ENCODE results near the gene ERC2. TPM values are rescaled to one million over a fixed set of nuclear protein-coding genes. Genes with fewer than 3 reads are reported as not detected.

Gene ERC2
- total and polyA plus RNA-seq, 2 of the 8 experiments (the other 6 are each of a cell fraction or from before 2014, with no cell fraction given), result 16.4 to 22.8 TPM

DNA sequence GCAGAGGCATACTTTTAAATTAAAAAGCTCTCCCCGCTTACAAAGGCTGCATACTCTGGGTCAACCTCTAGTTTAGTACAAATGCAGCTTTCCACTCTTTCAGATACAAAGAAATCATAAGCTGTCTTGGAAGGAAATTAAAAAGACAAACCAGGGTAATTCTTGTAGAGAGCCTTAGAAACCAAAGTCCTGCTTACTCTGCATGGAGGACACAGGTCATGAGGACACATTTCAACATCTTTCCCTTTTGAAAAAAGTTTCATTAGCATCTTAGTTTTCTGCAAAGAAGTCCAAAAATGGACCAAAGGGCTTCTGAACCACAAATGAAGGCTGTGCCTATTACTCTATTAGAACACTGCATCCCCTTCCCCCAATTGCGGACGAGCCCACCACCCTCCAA, 930.7 kb downstream of the ERC2 start (continued):
- TF ChIP-seq, protein P1, sequence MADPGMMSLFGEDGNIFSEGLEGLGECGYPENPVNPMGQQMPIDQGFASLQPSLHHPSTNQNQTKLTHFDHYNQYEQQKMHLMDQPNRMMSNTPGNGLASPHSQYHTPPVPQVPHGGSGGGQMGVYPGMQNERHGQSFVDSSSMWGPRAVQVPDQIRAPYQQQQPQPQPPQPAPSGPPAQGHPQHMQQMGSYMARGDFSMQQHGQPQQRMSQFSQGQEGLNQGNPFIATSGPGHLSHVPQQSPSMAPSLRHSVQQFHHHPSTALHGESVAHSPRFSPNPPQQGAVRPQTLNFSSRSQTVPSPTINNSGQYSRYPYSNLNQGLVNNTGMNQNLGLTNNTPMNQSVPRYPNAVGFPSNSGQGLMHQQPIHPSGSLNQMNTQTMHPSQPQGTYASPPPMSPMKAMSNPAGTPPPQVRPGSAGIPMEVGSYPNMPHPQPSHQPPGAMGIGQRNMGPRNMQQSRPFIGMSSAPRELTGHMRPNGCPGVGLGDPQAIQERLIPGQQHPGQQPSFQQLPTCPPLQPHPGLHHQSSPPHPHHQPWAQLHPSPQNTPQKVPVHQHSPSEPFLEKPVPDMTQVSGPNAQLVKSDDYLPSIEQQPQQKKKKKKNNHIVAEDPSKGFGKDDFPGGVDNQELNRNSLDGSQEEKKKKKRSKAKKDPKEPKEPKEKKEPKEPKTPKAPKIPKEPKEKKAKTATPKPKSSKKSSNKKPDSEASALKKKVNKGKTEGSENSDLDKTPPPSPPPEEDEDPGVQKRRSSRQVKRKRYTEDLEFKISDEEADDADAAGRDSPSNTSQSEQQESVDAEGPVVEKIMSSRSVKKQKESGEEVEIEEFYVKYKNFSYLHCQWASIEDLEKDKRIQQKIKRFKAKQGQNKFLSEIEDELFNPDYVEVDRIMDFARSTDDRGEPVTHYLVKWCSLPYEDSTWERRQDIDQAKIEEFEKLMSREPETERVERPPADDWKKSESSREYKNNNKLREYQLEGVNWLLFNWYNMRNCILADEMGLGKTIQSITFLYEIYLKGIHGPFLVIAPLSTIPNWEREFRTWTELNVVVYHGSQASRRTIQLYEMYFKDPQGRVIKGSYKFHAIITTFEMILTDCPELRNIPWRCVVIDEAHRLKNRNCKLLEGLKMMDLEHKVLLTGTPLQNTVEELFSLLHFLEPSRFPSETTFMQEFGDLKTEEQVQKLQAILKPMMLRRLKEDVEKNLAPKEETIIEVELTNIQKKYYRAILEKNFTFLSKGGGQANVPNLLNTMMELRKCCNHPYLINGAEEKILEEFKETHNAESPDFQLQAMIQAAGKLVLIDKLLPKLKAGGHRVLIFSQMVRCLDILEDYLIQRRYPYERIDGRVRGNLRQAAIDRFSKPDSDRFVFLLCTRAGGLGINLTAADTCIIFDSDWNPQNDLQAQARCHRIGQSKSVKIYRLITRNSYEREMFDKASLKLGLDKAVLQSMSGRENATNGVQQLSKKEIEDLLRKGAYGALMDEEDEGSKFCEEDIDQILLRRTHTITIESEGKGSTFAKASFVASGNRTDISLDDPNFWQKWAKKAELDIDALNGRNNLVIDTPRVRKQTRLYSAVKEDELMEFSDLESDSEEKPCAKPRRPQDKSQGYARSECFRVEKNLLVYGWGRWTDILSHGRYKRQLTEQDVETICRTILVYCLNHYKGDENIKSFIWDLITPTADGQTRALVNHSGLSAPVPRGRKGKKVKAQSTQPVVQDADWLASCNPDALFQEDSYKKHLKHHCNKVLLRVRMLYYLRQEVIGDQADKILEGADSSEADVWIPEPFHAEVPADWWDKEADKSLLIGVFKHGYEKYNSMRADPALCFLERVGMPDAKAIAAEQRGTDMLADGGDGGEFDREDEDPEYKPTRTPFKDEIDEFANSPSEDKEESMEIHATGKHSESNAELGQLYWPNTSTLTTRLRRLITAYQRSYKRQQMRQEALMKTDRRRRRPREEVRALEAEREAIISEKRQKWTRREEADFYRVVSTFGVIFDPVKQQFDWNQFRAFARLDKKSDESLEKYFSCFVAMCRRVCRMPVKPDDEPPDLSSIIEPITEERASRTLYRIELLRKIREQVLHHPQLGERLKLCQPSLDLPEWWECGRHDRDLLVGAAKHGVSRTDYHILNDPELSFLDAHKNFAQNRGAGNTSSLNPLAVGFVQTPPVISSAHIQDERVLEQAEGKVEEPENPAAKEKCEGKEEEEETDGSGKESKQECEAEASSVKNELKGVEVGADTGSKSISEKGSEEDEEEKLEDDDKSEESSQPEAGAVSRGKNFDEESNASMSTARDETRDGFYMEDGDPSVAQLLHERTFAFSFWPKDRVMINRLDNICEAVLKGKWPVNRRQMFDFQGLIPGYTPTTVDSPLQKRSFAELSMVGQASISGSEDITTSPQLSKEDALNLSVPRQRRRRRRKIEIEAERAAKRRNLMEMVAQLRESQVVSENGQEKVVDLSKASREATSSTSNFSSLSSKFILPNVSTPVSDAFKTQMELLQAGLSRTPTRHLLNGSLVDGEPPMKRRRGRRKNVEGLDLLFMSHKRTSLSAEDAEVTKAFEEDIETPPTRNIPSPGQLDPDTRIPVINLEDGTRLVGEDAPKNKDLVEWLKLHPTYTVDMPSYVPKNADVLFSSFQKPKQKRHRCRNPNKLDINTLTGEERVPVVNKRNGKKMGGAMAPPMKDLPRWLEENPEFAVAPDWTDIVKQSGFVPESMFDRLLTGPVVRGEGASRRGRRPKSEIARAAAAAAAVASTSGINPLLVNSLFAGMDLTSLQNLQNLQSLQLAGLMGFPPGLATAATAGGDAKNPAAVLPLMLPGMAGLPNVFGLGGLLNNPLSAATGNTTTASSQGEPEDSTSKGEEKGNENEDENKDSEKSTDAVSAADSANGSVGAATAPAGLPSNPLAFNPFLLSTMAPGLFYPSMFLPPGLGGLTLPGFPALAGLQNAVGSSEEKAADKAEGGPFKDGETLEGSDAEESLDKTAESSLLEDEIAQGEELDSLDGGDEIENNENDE (IDR thresholded peaks at IDR 0.05; ENCODE audit: insufficient replicate concordance, low read length), result no peak
- TF ChIP-seq, protein P2, sequence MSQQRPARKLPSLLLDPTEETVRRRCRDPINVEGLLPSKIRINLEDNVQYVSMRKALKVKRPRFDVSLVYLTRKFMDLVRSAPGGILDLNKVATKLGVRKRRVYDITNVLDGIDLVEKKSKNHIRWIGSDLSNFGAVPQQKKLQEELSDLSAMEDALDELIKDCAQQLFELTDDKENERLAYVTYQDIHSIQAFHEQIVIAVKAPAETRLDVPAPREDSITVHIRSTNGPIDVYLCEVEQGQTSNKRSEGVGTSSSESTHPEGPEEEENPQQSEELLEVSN (IDR thresholded peaks at IDR 0.05), result no peak
- TF ChIP-seq GTF2F1 (IDR thresholded peaks at IDR 0.05; ENCODE audit: borderline replicate concordance, low read depth, low read length) (no peak), RAD21 (IDR thresholded peaks at IDR 0.05 in 1 of 2, conservative IDR thresholded peaks at IDR 0.05 in 1 of 2; ENCODE audit: low read depth in 2 of 2, low read length in 2 of 2) (no peak), PHF8 (conservative IDR thresholded peaks at IDR 0.05; ENCODE audit: low read depth, low read length) (no peak), NANOG (IDR thresholded peaks at IDR 0.05; ENCODE audit: insufficient read depth, low read depth, low read length, poor library complexity, severe bottlenecking) (no peak), TBP (IDR thresholded peaks at IDR 0.05; ENCODE audit: low read depth, low read length) (no peak), BRCA1 (IDR thresholded peaks at IDR 0.05; ENCODE audit: low read depth, low read length) (no peak)

All from H1 (cell line).